PC-3 (cell line): ENCODE data around the gene TMEM132D.

ENCODE experiments used
- CTCF ChIP-seq: fragments of 300-600 bp; sonication (generic); conservative IDR thresholded peaks from 2 replicates; pipeline ENCODE4 v1.5.1; 2017; ENCODE audit warnings: antibody characterized with exemption, low read depth, mild to moderate bottlenecking, low read length
- EZH2 ChIP-seq: fragments of 300-600 bp; sonication (generic); IDR thresholded peaks from one replicate; pipeline ENCODE4 v1.6.1; 2017; ENCODE audit warnings: antibody characterized with exemption, mild to moderate bottlenecking, low read length; ENCODE audit not compliant: unreplicated experiment
- EZH2phosphoT487 ChIP-seq: fragments of 300-600 bp; sonication (generic); IDR thresholded peaks from 2 replicates; pipeline ENCODE4 v1.6.1; 2018; ENCODE audit warnings: mild to moderate bottlenecking, antibody characterized with exemption, low read length, borderline replicate concordance

DNA sequence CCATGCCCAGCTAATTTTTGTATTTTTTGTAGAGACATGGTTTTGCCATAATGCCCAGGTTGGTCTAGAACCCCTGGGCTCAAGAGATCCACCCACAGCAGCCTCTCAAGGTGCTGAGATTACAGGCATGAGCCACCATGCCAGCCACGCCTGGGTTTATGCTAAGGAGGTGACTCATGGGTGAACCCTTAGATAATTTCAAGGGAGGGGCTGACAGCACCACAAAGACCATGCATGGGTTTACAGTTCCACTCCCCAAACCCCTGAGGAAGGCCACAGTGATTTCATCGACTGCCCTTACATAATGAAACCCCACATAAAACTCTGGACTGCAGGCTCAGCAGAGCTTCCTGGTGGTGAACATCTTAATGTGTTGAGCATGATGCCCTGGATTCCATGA, 33.7 kb downstream of the TMEM132D start:
- no peak for TF ChIP-seq CTCF
- TF ChIP-seq EZH2phosphoT487 = no peak
- no peak for TF ChIP-seq EZH2
